HG02610 (cell line): ENCODE data around the gene CDH13.

ENCODE experiments used
- ATAC-seq: cut with Tn5 transposase; IDR thresholded peaks from one replicate; pipeline ENCODE4 v1.9.1; 2021; ENCODE audit warnings: mild to moderate bottlenecking, moderate library complexity; ENCODE audit not compliant: unreplicated experiment

CDH13 gene

GRCh38 chr16:82735673-82736091, 108.9 kb downstream of the CDH13 start:
- peak; percentile 50 for ATAC-seq

DNA sequence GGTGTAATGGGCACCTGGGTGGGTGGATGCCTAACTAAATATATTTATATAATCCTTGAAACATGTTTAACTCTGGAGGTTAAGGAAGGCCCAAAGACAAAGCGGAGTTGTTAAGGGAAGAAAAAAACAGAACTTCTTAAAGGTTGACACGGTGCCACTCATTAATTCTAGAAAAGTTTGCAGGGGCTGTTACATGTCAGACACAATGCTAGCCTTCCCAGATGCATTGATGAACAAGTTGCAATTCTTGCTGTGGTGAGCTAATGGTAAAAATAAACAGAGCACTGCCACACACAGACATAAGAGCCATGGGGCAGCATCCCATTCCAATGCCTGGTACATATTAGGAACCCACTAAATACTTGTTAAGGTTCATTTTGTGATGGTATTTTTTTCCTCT, 109.5 kb downstream of the CDH13 start:
- no peak for ATAC-seq

DNA sequence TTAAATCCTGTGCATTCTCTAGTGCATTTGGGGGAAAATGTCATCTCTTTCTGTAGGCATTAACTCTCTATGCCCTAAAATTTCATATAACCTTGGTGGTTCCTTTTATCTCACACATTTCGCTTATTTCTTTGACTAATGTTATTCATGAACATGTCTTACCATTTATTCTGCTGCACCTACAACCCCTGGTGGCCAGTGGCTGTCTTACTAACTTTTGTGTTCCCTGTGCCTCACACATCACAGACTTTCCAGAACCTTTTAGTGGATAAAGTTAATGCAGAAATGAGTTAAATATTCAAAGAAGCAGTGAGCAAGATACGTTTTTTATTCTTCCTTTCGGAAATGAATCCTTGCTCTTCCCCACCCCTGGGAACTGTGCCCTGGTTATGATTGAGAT, 111.9 kb downstream of the CDH13 start:
- no peak for ATAC-seq

DNA sequence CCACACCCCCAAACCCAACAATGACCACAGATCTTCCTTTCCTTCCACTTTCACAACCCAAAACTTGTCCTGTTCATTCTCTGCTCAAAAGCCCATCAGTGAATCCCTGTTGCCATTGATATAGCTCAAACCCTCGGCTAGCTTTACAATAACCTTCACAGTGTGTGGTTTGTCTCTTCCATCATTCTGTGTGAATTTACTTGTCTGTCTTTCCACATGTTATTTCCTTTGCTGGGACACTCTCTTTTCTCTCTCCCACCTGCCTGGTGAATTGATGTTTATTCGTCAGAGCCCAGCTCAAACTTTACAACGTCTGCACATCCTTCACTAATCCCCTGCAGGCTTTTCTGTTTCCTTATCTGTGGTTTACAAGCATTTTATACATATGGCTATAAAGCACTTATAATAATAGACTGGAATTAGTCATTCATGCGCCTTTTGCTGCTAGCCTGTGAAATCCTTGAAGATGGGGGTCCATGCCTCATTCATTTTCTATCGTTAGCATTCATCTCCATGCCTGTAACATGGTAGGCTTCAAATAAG, 114.4 kb downstream of the CDH13 start:
- ATAC-seq = no peak

DNA sequence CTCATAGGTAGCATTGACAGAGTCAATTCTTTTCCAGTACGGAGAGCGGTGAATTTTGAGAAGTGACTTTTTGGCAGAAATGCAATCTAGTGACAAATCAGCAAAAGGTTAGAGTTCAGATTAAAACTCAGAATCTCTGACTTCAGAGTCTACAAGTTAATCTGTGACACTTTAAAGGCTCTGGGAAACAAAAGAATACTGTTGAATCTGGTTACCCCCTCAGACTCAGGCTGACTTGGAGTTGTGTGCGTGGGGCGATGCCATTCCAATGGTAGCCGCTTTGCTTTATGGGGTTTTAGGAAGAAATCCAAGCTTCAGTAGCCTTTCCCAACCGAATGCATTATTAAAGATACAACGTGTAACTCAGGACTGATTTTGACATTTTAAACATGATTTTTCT, 118.2 kb downstream of the CDH13 start:
- ATAC-seq = no peak

DNA sequence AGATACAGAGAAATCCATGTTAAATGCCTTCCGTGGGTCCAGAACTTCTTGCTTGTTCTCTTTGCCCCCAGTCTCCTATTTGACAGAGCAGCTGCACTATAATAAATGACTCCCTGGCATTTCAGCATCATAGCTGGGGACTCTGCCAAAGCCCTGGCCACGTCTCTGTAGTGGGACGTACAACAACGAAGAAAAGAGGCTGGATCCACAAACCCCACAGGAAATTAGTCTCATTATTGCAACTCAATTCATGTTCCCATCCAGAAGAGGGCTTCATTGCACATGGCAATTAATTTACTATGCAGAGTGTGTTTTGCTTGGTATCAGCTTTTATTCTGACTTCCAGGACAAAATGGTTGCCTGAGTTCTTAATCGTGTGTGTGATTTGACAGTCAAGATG, 121.3 kb downstream of the CDH13 start:
- no peak for ATAC-seq

GRCh38 chr16:82750068-82750467, 123.3 kb downstream of the CDH13 start:
- no peak for ATAC-seq

DNA sequence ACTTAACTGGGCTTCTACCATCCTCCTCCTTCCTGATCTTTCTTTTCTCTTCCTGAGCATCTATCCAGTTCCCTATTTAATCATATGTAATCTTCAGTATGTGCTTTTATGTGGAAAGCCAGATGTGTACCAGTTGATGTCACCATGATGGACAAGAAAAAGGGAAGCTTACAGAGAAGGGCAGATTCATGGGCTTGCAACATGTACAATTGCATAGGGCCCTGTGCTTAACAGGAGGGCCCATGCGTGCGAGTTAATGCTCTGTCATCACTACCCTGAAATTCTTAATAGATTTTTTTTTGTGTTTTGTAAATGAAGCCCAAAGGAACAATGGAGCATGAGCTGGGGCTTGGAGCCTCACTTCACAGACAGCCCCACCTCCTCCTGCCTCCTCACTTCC, 124.3 kb downstream of the CDH13 start:
- ATAC-seq = no peak

DNA sequence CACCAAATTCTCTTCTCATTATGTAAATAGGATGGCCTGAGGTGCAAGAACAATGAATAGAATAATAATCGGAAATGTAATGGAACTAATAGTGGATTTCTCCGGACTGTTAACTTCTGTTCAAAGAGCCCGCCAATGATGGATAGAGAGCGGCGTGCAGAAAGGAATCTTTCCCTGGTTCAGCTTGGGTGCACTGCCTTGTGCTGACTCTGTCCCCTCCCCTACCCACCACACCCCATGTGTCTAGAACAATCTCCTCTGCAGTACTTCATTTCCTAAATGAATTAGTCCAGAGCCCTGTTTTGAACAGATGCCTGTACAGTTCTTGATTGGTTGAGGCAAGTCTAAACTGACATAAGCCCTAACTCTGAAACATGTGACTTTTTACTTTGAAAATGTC, 125.4 kb downstream of the CDH13 start:
- no peak for ATAC-seq

GRCh38 chr16:82753821-82754220, 127.1 kb downstream of the CDH13 start:
- ATAC-seq = no peak

DNA sequence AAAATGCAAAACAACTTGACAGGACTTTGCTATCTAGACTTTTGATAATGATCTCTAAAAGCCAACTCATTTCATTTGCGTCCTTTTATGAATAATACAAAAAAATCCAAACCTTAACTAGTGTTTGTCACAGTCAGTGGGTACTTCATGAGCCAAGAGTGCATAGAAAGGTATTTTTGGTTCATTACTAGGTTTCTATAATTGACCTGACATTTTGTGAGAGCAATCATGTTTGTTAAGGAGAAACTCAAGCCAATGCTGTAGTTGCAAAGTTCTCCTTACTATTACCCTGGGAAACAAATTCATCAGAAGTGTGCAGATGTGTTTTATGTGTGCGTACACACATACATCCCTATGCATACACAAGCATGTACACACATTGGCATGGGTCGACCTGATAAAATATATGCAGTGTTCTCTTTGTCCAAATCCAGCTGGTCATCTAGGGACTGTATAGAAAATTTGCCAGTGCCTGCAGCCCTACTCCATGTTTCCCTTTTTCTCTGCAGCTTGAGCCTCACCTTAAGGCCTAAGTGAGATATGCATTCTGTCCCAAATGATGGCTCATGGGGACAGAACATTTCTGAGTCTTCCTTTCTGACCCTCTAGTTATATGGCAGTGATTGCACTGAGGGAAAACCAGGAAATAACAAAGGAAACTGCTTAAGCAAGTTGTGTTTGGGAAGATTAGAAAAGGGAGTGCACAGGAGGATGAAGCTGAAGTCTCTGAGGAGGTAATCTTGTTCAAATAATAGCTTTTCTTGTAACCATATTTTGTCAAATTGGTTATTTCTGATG, 128.1 kb downstream of the CDH13 start:
- no peak for ATAC-seq

DNA sequence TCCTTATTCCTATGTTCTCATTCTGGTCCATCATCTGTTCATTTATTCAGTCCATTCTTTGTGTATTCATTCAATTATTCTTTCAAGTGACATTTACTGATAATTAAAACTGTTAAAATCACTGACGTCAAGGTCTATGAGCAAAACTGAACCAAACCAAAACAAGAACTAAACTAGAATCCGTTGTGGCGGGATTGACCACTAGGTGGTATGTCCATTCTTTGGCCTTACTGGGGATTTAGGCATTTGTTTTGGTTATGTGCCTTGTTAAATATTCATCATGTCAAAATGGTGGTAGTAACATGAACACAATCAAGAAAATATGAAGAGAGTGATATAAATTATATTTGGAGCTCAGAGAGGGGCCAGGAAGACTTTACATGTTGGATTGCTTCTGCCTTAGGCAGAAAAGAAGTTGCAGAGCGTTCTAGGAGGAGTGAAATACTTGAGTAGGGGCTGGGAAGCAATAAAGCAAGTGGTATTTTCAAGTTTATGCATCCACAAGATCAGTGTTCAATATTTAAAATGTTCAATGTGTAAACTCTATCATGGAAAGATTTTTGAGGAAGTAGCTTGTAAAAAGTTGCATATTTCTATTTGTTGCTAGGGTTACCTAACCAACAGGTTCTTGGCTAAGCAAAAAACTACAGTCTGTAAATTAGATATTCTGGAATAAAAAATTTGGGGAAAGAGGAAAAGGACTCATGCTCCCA, 129.0 kb downstream of the CDH13 start:
- no peak for ATAC-seq

DNA sequence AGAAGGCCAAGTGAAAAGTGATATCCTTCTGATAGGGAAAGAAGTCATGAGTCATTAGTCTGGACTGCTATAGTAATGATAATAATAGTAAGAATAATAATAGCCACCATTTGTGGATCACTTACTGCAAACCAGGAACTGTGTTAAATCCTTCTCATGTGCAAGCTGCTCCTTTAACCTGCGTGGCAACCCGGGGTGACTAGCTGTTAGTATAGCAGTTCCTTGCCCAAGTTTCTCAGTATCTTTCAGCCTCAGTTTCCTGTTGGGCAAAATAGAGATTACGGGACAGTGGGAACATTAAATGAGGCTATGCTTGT, 129.5 kb downstream of the CDH13 start:
- no peak for ATAC-seq

GRCh38 chr16:82758406-82758805, 131.6 kb downstream of the CDH13 start:
- ATAC-seq = no peak

- ATAC-seq = no peak
Measured at GRCh38 chr16:82758904-82759303, 132.1 kb downstream of the CDH13 start.

GRCh38 chr16:82761236-82761635, 134.5 kb downstream of the CDH13 start:
- ATAC-seq = no peak

DNA sequence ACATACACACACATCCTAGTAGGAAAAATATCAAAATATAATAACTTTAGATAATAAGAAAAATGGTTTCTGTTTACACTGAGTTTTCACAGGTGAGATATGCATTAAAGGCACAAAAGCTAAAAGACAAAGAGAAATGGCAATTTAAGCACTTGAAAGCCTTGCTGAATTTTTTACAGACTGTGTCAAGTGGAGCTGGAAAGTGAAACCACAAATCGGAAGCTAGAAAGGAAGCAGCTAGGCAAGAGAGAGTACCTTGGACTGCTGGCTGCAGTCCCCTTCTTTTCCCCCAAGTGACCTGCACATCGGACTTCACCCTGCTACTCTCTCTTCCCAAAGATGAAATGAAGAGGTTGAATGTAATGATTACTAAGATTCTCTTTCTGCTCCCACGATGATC, 135.1 kb downstream of the CDH13 start:
- no peak for ATAC-seq

- ATAC-seq = no peak
Measured at GRCh38 chr16:82763371-82763770, 136.6 kb downstream of the CDH13 start.

- no peak for ATAC-seq
Measured at GRCh38 chr16:82767198-82767597, 140.4 kb downstream of the CDH13 start.

DNA sequence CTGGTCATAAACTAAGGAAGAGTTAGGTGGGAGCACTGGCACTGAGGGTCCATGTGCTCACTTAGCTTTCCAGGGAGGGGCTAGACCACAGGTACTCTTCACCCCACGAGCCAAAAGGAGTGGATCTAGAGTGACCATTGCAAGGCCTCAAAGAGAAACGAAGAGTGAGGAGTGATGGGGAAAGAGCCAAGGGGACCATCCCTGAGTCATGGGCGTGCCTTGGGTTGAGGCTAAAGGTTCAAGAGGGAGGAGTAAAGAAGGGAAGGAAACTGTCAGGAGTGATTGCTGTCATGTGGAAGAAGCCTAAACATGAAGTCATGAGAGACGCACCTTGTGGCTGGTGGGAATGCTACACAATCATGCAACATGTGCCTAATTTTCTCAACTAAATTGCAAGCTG, 141.0 kb downstream of the CDH13 start:
- no peak for ATAC-seq

GRCh38 chr16:82769845-82770244, 143.1 kb downstream of the CDH13 start:
- ATAC-seq = no peak

GRCh38 chr16:82772215-82772614, 145.4 kb downstream of the CDH13 start:
- no peak for ATAC-seq
